Activated CD4-positive, alpha-beta T cell treated with anti-CD3 and anti-CD28 coated beads, Interleukin-2, Interleukin-6, amounts not matched to agents 100 ng/mL and 50 ng/mL, durations not matched to agents 16 hours and 8 hours (primary cell): ENCODE results near the gene MVB12B.

Experiments used
- DNase-seq: peaks from one replicate; pipeline ENCODE4 v3.0.0-alpha.2; 2020

MVB12B gene

GRCh38 chr9:126435105-126435504 is 108.5 kb downstream of the MVB12B start:
- no peak for DNase-seq

- no peak for DNase-seq
Measured at GRCh38 chr9:126435626-126436025, 109.0 kb downstream of the MVB12B start.

- no peak for DNase-seq
Measured at GRCh38 chr9:126436545-126437267, 110.1 kb downstream of the MVB12B start.

GRCh38 chr9:126437268-126437666 is 110.6 kb downstream of the MVB12B start:
- no peak for DNase-seq

GRCh38 chr9:126437701-126438100 is 111.1 kb downstream of the MVB12B start:
- DNase-seq: no peak

GRCh38 chr9:126438741-126439401 is 112.2 kb downstream of the MVB12B start:
- DNase-seq: no peak

- DNase-seq: peak; percentile 63
Measured at GRCh38 chr9:126439402-126439765, 112.8 kb downstream of the MVB12B start.

- DNase-seq: no peak
Measured at GRCh38 chr9:126439883-126440653, 113.4 kb downstream of the MVB12B start.

- DNase-seq: no peak
Measured at GRCh38 chr9:126440940-126441339, 114.3 kb downstream of the MVB12B start.

GRCh38 chr9:126442636-126443035 is 116.0 kb downstream of the MVB12B start:
- no peak for DNase-seq

- no peak for DNase-seq
Measured at GRCh38 chr9:126443144-126443543, 116.5 kb downstream of the MVB12B start.

- no peak for DNase-seq
Measured at GRCh38 chr9:126448136-126448535, 121.5 kb downstream of the MVB12B start.

- DNase-seq: no peak
Measured at GRCh38 chr9:126448865-126449577, 122.4 kb downstream of the MVB12B start.

- DNase-seq: no peak
Measured at GRCh38 chr9:126449725-126450667, 123.4 kb downstream of the MVB12B start.

GRCh38 chr9:126450668-126451205 is 124.1 kb downstream of the MVB12B start:
- no peak for DNase-seq

- DNase-seq: no peak
Measured at GRCh38 chr9:126451316-126451885, 124.8 kb downstream of the MVB12B start.

GRCh38 chr9:126452106-126452505 is 125.5 kb downstream of the MVB12B start:
- no peak for DNase-seq

- DNase-seq: no peak
Measured at GRCh38 chr9:126453156-126453963, 126.7 kb downstream of the MVB12B start.

GRCh38 chr9:126454215-126454614 is 127.6 kb downstream of the MVB12B start:
- DNase-seq: no peak

- DNase-seq: no peak
Measured at GRCh38 chr9:126454795-126455194, 128.2 kb downstream of the MVB12B start.
